NCI-H524 (cell line): ENCODE data around the gene PACSIN3.
"Not testable (repeated sequence)": the region's sequence is repeated elsewhere in the genome, so short reads cannot be mapped to it uniquely, and the experiment has no call there.

ENCODE experiments used
- DNase-seq, 2 experiments: peaks; one replicate each; lab custom pipeline; 2025; lab: John Stamatoyannopoulos, UW

The PACSIN3 gene

GRCh38 chr11:47186076-47186699, at the start of gene PACSIN3:
Gene PACSIN3 (minus strand): TSS chr11:47186434. CDS start chr11:47182727, 3,707 bp downstream.
- DNase-seq = peak in 1 of 2 experiments; percentile 38

DNA sequence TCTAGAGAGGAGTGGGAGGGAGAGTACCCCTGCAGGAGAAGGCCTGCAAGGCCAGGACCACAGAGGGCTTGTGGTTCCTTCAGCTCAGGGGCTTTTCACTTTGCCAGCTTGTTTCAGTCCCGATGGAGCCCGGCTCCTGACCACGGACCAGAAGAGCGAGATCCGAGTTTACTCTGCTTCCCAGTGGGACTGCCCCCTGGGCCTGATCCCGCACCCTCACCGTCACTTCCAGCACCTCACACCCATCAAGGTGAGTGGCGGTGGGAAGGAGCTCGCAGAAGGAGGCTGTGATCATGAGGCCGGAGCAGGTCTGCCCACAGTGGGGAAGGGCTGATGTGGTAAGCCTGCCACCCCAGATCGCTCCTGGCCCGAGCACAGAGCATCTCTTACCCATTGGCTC, 48.9 kb upstream of the PACSIN3 start:
- DNase-seq = no peak

- no peak for DNase-seq
Measured at GRCh38 chr11:47234669-47235100, 48.5 kb upstream of the PACSIN3 start.

DNA sequence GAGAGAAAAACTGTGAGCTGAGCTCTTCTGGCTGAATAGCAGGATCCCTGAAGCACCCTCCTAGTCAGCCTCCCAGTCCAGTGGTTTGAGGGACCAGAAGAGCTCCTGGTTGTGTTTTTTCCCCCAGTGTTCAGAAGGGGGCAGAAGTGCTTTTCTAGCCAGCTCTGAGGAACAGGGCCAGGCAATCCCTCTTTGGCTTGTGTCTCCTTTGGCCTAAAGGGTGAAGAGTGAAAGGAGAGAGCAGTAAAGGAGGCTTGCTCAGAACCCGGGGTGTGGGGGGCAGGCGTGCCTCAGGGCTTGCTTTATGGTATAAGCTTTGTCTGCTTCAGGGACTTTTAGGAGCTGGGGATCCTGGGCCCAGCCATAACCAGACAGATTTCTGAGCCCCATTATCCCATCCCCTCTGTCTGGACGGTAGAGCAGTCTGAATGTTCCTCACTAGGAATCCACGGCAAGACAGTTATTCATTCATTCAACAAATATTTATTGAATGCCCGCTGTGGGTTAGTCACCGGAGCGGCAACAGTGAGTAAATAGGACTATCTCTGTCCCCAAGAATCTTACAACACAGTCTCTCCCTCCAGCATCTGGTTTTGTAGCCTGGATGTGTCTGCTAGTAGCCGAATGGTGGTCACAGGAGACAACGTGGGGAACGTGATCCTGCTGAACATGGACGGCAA, 47.9 kb upstream of the PACSIN3 start:
- DNase-seq = no peak

DNA sequence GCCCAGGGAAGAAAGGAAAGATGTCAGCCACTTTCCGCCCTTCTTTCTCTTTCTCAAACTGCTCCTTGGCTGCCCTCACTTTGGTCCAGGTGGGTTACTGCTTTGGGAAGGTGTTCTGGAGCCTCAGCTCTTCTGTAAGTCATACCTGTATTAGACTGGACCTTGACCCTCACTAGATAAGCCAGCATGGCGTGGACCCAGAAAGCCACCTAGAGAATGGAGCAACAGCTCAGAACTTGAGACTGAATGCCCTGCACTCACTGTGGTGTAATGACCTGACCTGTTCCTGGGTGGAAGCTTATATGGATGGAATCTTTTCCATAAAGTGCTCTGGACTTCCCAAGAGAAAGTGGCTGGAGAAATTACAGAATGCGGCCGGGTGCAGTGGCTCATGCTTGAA, 46.8 kb upstream of the PACSIN3 start:
- DNase-seq = no peak

GRCh38 chr11:47229161-47229560, 42.9 kb upstream of the PACSIN3 start:
- no peak for DNase-seq

DNA sequence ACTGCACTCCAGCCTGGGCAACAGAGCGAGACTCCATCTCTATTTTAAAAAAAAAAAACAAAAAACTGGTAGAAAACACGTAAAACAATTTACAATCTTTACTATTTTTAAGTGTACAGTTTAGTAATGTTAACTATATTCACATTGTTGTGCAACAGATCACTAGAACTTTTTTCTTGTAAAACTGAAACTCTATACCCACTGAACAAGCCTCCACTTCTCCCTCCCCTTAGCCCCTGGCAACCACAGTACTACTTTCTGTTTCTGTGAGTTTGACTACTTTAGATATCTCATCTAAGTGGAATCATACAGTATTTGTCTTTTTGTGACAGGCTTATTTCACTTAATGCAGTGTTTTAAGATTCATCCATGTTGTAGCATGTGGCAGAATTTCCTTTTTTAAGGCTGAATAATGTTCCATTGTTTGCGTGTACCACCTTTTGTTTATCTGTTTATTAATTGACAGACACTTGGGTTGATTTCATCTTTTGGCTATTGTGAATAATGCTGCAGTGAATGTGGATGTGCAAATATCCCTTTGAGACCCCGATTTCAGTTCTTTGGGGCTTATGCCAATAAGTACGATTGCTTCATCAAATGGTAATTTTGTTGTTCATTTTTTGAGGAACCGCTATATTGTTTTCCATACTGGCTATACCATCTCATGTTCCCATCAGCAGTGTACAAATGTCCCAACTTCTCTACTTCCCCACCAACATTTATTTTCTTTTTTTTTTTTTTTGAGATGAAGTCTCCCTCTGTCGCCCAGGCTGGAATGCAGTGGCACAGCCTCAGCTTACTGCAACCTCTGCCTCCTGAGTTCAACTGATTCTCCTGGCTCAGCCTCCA, 39.5 kb upstream of the PACSIN3 start:
- no peak for DNase-seq

DNA sequence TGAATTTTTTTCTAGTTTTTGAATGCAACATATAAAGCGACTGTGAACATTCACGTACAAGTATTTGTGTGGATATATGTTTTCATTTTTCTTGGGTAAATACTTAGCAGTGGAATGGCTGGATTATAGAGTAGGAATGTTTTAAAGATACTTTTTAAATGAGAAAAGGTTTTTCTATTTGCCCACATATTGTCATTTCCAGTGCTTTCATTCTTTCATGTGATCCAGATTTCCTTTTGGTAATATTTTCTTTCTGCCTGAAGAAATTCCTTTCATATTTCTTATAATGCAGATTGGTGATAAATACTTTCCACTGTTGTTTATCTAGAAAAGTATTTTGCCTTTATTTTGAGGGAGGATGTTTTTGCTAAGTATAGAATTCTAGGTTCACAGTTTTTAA, 36.5 kb upstream of the PACSIN3 start:
- DNase-seq = no peak

- DNase-seq = no peak
Measured at GRCh38 chr11:47220401-47220821, 34.2 kb upstream of the PACSIN3 start.

DNA sequence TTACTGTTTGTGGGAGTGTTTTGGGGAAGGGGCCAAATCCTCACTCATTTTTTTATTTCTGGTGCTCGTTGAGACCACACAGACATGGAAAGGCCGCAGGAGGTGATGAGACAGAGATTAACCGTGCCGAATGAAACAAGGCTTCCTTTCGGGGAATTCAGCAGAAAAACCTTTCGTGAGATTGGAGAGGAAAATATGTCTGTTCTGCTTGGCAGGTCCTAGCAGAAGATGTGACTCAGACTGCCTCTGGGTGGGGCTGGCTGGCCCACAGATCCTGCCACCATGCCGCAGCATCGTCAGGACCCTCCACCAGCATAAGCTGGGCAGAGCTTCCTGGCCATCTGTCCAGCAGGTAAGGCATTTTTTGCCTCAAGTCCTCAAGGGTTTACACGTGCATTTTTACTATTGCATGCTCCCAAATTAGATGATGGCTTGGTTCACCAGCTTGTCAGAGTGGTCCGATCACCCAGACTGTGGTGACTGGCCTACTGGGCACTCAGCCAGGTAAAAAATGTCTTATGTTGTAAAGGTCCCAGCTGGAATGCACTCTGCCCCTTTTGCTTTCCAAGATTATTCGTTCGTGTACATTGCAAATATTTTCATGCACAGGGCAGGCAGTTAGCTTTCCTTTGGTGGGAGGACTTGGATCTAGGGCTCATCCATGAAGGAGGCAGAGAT, 30.0 kb upstream of the PACSIN3 start:
- DNase-seq = peak in 1 of 2 experiments; percentile 48

DNA sequence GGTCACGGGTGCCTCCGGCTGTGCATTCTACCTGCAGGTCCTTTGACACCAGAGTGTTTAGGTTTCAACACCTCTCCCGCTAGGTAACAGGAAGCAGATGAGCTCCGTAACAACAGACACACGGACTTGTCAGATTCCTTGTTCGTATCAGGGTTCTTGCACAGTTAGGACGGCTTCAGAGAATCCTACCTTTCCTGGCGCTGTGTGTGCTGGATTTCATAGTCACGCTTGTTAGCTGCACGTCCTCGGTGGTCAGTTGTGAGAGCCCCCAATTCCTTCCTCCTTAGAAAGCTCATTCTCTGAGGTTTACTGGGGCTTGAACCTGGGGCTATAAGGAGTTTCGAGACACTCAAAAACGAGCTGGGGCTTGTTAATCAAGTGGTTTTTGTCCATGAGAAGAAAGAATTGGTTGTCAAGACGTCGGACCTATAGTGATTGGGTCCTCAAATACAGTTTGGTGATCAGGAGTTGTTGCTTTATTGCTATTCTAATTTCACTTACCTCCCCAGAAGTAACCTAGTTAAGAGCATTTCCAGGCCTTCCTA, 29.2 kb upstream of the PACSIN3 start:
- DNase-seq = peak in 1 of 2 experiments; percentile 41

DNA sequence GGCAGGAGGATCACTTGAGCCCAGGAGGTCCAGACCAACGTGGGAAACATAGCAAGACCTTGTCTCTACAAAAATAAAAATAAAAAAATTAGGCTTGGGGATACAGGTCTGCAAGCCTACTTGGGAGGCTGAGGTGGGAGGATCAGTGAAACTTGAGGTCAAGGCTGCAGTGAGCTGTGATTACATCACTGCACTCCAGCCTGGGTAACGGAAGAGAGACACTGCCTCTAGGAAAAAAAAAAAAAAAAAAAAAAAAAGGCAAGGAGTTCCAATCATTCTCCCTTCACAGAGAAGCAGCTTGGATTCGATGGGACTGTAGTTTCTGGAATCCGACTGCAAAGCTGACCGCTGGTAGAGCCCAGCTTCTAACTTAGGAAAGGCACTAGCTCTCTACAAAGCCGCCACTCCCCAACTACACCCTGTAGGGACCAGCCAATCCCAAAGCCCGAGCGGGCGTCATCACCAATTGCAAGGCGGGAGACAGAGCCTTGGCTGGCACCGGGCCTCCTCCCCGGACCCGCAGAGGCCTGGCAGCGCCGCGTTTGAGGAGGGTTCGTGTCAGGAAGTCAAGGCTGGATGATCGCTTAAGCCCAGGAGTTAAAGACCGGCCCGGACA, 27.8 kb upstream of the PACSIN3 start:
- peak; percentile 65 to 84 for DNase-seq

DNA sequence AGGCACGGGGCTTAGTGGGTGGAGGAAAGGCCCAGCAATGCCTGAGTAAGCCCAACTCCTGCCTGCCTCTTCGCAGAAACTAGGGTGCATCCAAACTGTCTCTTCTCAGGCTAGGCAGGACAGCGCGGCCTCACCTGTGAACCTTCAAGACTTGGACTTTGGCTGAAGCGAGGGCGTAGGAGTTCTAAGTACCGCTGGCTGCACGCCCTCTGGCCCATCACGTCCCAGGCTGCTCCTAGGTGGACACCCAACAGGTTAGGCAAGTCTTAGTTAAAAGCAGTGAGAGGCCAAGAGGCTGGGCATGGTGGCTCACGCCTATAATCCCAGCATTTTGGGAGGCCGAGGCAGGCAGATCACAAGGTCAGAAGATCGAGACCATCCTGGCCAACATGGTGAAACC, 26.7 kb upstream of the PACSIN3 start:
- no peak for DNase-seq

- DNase-seq = no peak
Measured at GRCh38 chr11:47208628-47209027, 22.4 kb upstream of the PACSIN3 start.

- not testable (repeated sequence) for DNase-seq
Measured at GRCh38 chr11:47208008-47208552, 21.8 kb upstream of the PACSIN3 start.

DNA sequence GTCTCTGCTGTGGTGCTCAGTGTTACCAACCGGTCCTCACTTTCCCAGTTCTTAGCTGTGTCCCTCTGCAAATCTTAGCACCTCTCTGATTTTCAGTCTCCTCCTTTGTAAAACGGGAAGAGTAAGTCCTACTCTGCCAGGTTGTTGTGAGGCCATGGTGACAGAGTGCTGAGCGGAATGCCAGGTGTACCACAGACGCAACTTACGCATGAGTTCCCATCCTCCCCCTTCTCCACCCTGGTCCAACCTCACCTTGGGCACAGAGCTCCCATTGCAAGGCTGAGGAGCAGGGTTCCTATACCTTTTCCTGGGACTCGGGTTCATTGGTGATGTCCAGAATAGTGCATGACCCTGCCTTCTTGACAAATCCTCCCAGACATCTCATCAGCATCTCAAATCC, 21.2 kb upstream of the PACSIN3 start:
- DNase-seq = no peak

- DNase-seq = not testable (repeated sequence)
Measured at GRCh38 chr11:47206577-47206976, 20.3 kb upstream of the PACSIN3 start.

- DNase-seq = no peak
Measured at GRCh38 chr11:47204637-47204989, 18.4 kb upstream of the PACSIN3 start.

- DNase-seq = no peak
Measured at GRCh38 chr11:47202576-47202975, 16.3 kb upstream of the PACSIN3 start.

DNA sequence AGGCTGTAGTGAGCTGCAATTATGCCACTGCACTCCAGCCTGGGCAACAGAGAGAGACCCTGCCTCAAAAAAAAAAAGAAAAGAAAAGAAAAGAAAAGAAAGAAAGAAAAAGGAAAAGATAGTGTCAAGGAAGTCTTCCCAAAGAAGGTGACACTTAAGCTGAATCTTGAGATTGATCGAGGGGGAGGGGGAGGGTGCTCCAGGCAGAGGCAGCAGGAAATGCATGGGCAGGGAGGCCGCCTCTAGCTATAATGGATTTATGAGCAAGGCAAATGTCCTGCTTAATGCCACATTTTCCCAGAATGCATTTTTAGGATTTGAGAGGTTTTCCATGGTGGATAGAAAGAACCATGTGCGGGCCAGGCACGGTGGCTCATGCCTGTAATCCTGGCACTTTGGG, 14.8 kb upstream of the PACSIN3 start:
- no peak for DNase-seq

- DNase-seq = not testable (repeated sequence)
Measured at GRCh38 chr11:47198161-47198560, 11.9 kb upstream of the PACSIN3 start.
